ENCODE data around the gene ROPN1. TPM values are rescaled to one million over a fixed set of nuclear protein-coding genes. Genes with fewer than 3 reads are reported as not detected.

The ROPN1 gene
- total and polyA plus RNA-seq, 2 of the 4 experiments (the other 2 are of a cell fraction), result 0.03 to 0.18 TPM

DNA sequence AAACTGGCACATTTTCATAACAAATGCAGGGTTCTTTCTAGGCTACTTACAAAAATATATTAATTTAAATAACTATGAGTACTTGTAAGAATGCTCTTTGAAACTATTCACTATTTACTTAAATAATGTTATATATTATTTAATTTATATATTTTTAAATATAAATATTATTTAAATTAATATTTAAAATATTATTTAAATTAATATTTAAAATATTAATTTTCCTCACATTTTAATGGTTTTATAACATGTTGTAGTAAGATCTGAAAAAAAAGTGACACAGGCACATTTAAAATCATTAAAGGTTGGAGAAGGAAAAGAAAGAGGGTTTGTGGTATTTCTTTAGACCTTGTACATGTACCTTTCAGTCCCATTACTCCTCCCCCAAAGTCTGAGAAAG lies 65.5 kb downstream of the ROPN1 start:
- in situ Hi-C loops (cut with MboI; ENCODE audit: low sequenced_read_pairs) (no loop called here), dilution Hi-C loops (cut with HindIII; ENCODE audit: low sequenced_read_pairs, unreplicated experiment) (no loop called here), intact Hi-C loops (cut with micrococcal nuclease) (no loop called here)
- H3K9ac ChIP-seq (ENCODE audit: low read depth, low read length), result no peak overlapping the region
- peaks cover 3 to 9% of the 10 kb centered on the region in 2 experiments; a peak in 3 of 4 replicates for H3K79me1 ChIP-seq (ENCODE audit: low read depth in 1 of 2, low read length in 2 of 2)
- H3K36me3 ChIP-seq (ENCODE audit: control insufficient read depth, insufficient read depth, low read length), result peaks cover 18% of the 10 kb centered on the region
- no peaks in the 10 kb centered on the region for H3K9me1 ChIP-seq (ENCODE audit: insufficient read depth, low read length)
- BruUV-seq (replicated peaks), result no TSS peak
- no peak overlapping the region for H2AFZ ChIP-seq (replicated peaks; ENCODE audit: low read length, poor library complexity)
- no peak overlapping the region for H3K4me3 ChIP-seq (ENCODE audit: insufficient read depth, low read depth, low read length)
- no peaks in the 10 kb centered on the region for H3K4me1 ChIP-seq (ENCODE audit: control insufficient read depth, insufficient read depth, low read length)
- no peak overlapping the region for H4K5ac ChIP-seq (ENCODE audit: low read depth, low read length)
- TF ChIP-seq, protein P1, sequence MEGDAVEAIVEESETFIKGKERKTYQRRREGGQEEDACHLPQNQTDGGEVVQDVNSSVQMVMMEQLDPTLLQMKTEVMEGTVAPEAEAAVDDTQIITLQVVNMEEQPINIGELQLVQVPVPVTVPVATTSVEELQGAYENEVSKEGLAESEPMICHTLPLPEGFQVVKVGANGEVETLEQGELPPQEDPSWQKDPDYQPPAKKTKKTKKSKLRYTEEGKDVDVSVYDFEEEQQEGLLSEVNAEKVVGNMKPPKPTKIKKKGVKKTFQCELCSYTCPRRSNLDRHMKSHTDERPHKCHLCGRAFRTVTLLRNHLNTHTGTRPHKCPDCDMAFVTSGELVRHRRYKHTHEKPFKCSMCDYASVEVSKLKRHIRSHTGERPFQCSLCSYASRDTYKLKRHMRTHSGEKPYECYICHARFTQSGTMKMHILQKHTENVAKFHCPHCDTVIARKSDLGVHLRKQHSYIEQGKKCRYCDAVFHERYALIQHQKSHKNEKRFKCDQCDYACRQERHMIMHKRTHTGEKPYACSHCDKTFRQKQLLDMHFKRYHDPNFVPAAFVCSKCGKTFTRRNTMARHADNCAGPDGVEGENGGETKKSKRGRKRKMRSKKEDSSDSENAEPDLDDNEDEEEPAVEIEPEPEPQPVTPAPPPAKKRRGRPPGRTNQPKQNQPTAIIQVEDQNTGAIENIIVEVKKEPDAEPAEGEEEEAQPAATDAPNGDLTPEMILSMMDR (conservative IDR thresholded peaks at IDR 0.05; ENCODE audit: low read depth, low read length), result no peak
- TF ChIP-seq, protein P2, sequence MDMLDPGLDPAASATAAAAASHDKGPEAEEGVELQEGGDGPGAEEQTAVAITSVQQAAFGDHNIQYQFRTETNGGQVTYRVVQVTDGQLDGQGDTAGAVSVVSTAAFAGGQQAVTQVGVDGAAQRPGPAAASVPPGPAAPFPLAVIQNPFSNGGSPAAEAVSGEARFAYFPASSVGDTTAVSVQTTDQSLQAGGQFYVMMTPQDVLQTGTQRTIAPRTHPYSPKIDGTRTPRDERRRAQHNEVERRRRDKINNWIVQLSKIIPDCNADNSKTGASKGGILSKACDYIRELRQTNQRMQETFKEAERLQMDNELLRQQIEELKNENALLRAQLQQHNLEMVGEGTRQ (IDR thresholded peaks at IDR 0.05; ENCODE audit: low read depth, low read length), result no peak
- TF ChIP-seq RFX5 (IDR thresholded peaks at IDR 0.05; ENCODE audit: low read depth, low read length), result no peak
- no peak for TF ChIP-seq RCOR1 (IDR thresholded peaks at IDR 0.05; ENCODE audit: insufficient replicate concordance, low read length)
- no peak for TF ChIP-seq SMC3 (IDR thresholded peaks at IDR 0.05; ENCODE audit: low read depth, low read length)
- TF ChIP-seq CHD1 (IDR thresholded peaks at IDR 0.05; ENCODE audit: low read depth, low read length), result no peak
- no peak for TF ChIP-seq MXI1 (IDR thresholded peaks at IDR 0.05; ENCODE audit: borderline replicate concordance, low read depth, low read length)
- TF ChIP-seq RAD21 (IDR thresholded peaks at IDR 0.05; ENCODE audit: low read length), result no peak
- TF ChIP-seq BHLHE40 (IDR thresholded peaks at IDR 0.05; ENCODE audit: low read depth, low read length), result no peak
- ATAC-seq (ENCODE audit: low read depth) (no peak), DNase-seq (no peak)
- H3K27ac ChIP-seq (ENCODE audit: insufficient read depth, low read length), result no peak overlapping the region
- H2AK5ac ChIP-seq (ENCODE audit: low read depth, low read length), result no peak overlapping the region
- H3K9me3 ChIP-seq (ENCODE audit: control insufficient read depth, insufficient read depth, low read length), result peaks cover 6% of the 10 kb centered on the region; the same call in 1 of the 2 replicates
- H4K20me1 ChIP-seq (ENCODE audit: insufficient read depth, low read length), result no peaks in the 10 kb centered on the region
- no peak overlapping the region for H4K8ac ChIP-seq (ENCODE audit: low read depth in 2 of 2, low read length in 2 of 2)
- no peak overlapping the region for H3K56ac ChIP-seq (ENCODE audit: extremely low read depth, insufficient read depth, low read length)
- ChIA-PET CTCF (interaction anchor here (0.6 kb wide), 1 partner anchor 7 kb away, joined by 3 read pairs; no protein-coding TSS in a partner anchor), POLR2A (ENCODE audit: unreplicated experiment) (no interaction called here)
- no peak overlapping the region for H2BK15ac ChIP-seq (ENCODE audit: low read depth, low read length)
- no peaks in the 10 kb centered on the region for H3K27me3 ChIP-seq (ENCODE audit: control insufficient read depth, insufficient read depth, low read length)
- H3K18ac ChIP-seq (ENCODE audit: low read depth, low read length), result no peak overlapping the region
- H2BK20ac ChIP-seq (ENCODE audit: low read depth, low read length), result no peak overlapping the region
- no peak overlapping the region for H4K91ac ChIP-seq (ENCODE audit: insufficient read depth, low read depth, low read length)
- no peak overlapping the region for H3K23ac ChIP-seq (ENCODE audit: low read depth, low read length)
- H3K14ac ChIP-seq (replicated peaks; ENCODE audit: low read depth, low read length), result no peak overlapping the region
- H3K4me2 ChIP-seq (ENCODE audit: low read depth, low read length), result no peak overlapping the region
- H2BK120ac ChIP-seq (ENCODE audit: low read depth, low read length), result no peak overlapping the region
- no peak overlapping the region for H2BK5ac ChIP-seq (ENCODE audit: low read depth, low read length, poor library complexity, severe bottlenecking)
- H3K4ac ChIP-seq (ENCODE audit: low read depth, low read length), result no peak overlapping the region
- no peak overlapping the region for H2AK9ac ChIP-seq (replicated peaks; ENCODE audit: low read depth, low read length, poor library complexity)

All from IMR-90 (cell line).